ENCODE results near the gene FYTTD1.

The FYTTD1 gene

GRCh38 chr3:197737749-197738462, 11.8 kb upstream of the FYTTD1 start:
- DNase-seq (ENCODE audit: low spot score): no peak

- DNase-seq (ENCODE audit: low spot score): no peak
Measured at GRCh38 chr3:197742787-197743186, 6.9 kb upstream of the FYTTD1 start.

- no peak for DNase-seq (ENCODE audit: low spot score)
Measured at GRCh38 chr3:197746209-197746608, 3.5 kb upstream of the FYTTD1 start.

GRCh38 chr3:197746801-197747237, 2.9 kb upstream of the FYTTD1 start:
- no peak for DNase-seq (ENCODE audit: low spot score)

GRCh38 chr3:197748597-197749314, 927 bp upstream of the FYTTD1 start:
- DNase-seq (ENCODE audit: low spot score): no peak

GRCh38 chr3:197749315-197749600, 425 bp upstream of the FYTTD1 start:
- peak; percentile 73 for DNase-seq (ENCODE audit: low spot score)

- peak; percentile 49 for DNase-seq (ENCODE audit: low spot score)
Measured at GRCh38 chr3:197750396-197750831, 731 bp downstream of the FYTTD1 start.

GRCh38 chr3:197750858-197751737, 1.4 kb downstream of the FYTTD1 start:
- DNase-seq (ENCODE audit: low spot score): no peak

- DNase-seq (ENCODE audit: low spot score): no peak
Measured at GRCh38 chr3:197752107-197752506, 2.4 kb downstream of the FYTTD1 start.

GRCh38 chr3:197753263-197753662, 3.6 kb downstream of the FYTTD1 start:
- DNase-seq (ENCODE audit: low spot score): peak; percentile 50

- DNase-seq (ENCODE audit: low spot score): no peak
Measured at GRCh38 chr3:197756704-197757103, 7.0 kb downstream of the FYTTD1 start.

- no peak for DNase-seq (ENCODE audit: low spot score)
Measured at GRCh38 chr3:197758512-197758911, 8.8 kb downstream of the FYTTD1 start.

- DNase-seq (ENCODE audit: low spot score): no peak
Measured at GRCh38 chr3:197761784-197762183, 12.1 kb downstream of the FYTTD1 start.

GRCh38 chr3:197775317-197775716, 25.6 kb downstream of the FYTTD1 start:
- no peak for DNase-seq (ENCODE audit: low spot score)

GRCh38 chr3:197782230-197782629, 32.5 kb downstream of the FYTTD1 start:
- DNase-seq (ENCODE audit: low spot score): no peak

GRCh38 chr3:197784019-197784585, 34.4 kb downstream of the FYTTD1 start:
- no peak for DNase-seq (ENCODE audit: low spot score)

- DNase-seq (ENCODE audit: low spot score): no peak
Measured at GRCh38 chr3:197787412-197787811, 37.7 kb downstream of the FYTTD1 start.

- no peak for DNase-seq (ENCODE audit: low spot score)
Measured at GRCh38 chr3:197789309-197789708, 39.6 kb downstream of the FYTTD1 start.

- DNase-seq (ENCODE audit: low spot score): no peak
Measured at GRCh38 chr3:197790033-197790432, 40.4 kb downstream of the FYTTD1 start.

- DNase-seq (ENCODE audit: low spot score): peak; percentile 96
Measured at GRCh38 chr3:197791113-197791891, 41.6 kb downstream of the FYTTD1 start, which contains the start of gene LRCH3. TSS of gene LRCH3 (plus strand) at chr3:197791254. CDS start at chr3:197791279, 25 bp downstream.

- no peak for DNase-seq (ENCODE audit: low spot score)
Measured at GRCh38 chr3:197791892-197792647, 42.4 kb downstream of the FYTTD1 start.
